ENCODE data around the gene KIAA1217. TPM values are rescaled to one million over a fixed set of nuclear protein-coding genes. Genes with fewer than 3 reads are reported as not detected.

The KIAA1217 gene
- polyA plus RNA-seq, 1 experiment = 2.2 TPM

DNA sequence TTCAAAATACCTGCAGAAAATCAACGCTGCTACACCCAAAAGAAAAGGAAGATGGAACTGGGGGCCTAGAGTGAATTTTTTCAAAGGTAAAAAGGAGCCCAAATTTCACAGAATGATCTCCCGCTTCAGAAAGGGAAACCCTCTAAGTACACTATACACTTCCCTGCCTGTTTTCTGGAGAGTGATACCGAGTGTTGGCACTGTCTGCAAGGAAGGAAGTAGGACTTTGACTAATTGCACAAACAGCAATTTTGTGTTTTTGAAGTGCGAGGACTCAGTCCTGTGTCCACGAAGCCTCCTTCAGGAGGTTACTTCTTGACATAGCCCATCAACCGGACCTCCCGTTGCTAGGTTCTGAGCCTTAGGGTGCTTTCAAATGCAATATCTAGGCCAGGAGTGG lies 106.3 kb downstream of the KIAA1217 start:
- TF ChIP-seq, protein P1, sequence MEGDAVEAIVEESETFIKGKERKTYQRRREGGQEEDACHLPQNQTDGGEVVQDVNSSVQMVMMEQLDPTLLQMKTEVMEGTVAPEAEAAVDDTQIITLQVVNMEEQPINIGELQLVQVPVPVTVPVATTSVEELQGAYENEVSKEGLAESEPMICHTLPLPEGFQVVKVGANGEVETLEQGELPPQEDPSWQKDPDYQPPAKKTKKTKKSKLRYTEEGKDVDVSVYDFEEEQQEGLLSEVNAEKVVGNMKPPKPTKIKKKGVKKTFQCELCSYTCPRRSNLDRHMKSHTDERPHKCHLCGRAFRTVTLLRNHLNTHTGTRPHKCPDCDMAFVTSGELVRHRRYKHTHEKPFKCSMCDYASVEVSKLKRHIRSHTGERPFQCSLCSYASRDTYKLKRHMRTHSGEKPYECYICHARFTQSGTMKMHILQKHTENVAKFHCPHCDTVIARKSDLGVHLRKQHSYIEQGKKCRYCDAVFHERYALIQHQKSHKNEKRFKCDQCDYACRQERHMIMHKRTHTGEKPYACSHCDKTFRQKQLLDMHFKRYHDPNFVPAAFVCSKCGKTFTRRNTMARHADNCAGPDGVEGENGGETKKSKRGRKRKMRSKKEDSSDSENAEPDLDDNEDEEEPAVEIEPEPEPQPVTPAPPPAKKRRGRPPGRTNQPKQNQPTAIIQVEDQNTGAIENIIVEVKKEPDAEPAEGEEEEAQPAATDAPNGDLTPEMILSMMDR (IDR thresholded peaks at IDR 0.05; ENCODE audit: insufficient read depth, low read depth, low read length) = no peak
- no peaks in the 10 kb centered on the region for H3K27me3 ChIP-seq (ENCODE audit: control insufficient read depth, insufficient read depth, low read length)
- CTCF ChIA-PET = no interaction called here
- no peak for DNase-seq (ENCODE audit: low read depth)
- POLR2A ChIA-PET = no interaction called here
- H3K36me3 ChIP-seq (ENCODE audit: control insufficient read depth, insufficient read depth, low read length) = no peaks in the 10 kb centered on the region
- no peak overlapping the region for H3K4me3 ChIP-seq (ENCODE audit: low read depth, low read length)

DNA sequence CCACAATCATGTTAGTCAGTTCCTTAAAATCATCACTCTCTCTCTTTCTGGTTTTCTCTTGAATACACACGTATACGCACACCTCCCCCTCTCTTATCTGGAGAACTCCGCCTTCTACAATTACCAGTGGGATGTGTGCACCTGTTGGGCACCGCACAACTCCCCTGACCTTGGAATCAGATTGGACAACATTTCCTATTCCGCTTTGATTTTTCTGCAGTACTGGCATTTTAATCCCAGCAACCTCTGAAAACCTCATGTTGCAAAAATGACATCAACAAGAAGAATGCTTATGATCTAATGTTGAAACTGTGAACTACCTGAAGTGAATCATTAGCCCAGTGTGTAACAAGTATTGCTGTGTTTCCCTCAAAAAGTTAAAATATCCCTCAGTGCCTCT lies 109.6 kb downstream of the KIAA1217 start:
- POLR2A ChIA-PET = no interaction called here
- no peaks in the 10 kb centered on the region for H3K27me3 ChIP-seq (ENCODE audit: control insufficient read depth, insufficient read depth, low read length)
- no peak for DNase-seq (ENCODE audit: low read depth)
- H3K4me3 ChIP-seq (ENCODE audit: low read depth, low read length) = no peak overlapping the region
- CTCF ChIA-PET = no interaction called here
- TF ChIP-seq, protein P1 (IDR thresholded peaks at IDR 0.05; ENCODE audit: insufficient read depth, low read depth, low read length) = no peak
- H3K36me3 ChIP-seq (ENCODE audit: control insufficient read depth, insufficient read depth, low read length) = no peaks in the 10 kb centered on the region

DNA sequence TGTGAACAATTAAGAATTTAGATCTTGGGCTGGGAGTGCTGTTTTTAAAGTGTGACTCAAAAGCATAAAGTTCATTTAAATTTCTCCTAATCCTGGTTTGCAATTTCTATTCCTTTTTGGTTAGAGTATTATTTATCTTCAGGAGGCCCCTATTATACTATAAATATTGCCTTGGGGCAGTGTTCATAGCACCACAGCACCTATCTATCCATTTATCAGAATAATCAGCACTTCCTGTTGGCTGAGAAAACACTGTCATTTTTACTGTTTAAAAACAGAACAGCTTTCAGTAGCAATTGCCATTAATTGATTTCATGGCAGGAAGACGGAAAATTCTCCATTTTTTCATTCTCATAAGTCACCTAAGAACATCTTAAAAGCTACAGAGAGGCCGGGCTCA lies 111.4 kb downstream of the KIAA1217 start:
- POLR2A ChIA-PET = interaction anchor here (0.6 kb wide), 1 partner anchor 14 kb away, joined by 6 read pairs; no protein-coding TSS in a partner anchor
- Histone ChIP-seq H3K4me3 (ENCODE audit: low read depth, low read length) (no peak overlapping the region), H3K27me3 (ENCODE audit: control insufficient read depth, insufficient read depth, low read length) (no peaks in the 10 kb centered on the region), H3K36me3 (ENCODE audit: control insufficient read depth, insufficient read depth, low read length) (no peaks in the 10 kb centered on the region)
- no peak for DNase-seq (ENCODE audit: low read depth)
- CTCF ChIA-PET = interaction anchor here (0.6 to 1.2 kb wide), 3 partner anchors 22 to 168 kb away, joined by 3 to 4 read pairs (median 3); no protein-coding TSS in a partner anchor
- TF ChIP-seq, protein P1 (IDR thresholded peaks at IDR 0.05; ENCODE audit: insufficient read depth, low read depth, low read length) = no peak

DNA sequence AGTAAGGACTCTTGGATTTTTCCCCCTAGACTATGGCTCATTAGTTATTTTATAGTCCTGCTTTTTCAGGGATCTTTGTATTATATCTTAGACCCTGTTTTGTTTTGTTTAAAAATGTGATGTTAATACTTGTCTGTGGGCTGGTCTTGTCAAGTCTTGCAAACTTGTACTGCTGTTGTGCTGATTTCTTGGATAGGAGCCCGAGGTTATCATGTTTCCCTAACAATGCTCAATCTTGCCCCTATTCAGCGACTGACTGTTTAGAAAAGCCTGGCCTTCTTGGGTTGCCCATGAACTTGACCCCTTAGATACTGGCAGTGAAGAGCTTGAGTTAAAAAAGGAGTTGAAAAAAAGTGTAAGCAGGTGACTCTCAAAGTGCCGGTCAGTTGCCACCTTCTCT lies 115.7 kb downstream of the KIAA1217 start:
- DNase-seq (ENCODE audit: low read depth) = no peak
- CTCF ChIA-PET = no interaction called here
- TF ChIP-seq, protein P1 (IDR thresholded peaks at IDR 0.05; ENCODE audit: insufficient read depth, low read depth, low read length) = no peak
- Histone ChIP-seq H3K27me3 (ENCODE audit: control insufficient read depth, insufficient read depth, low read length) (no peaks in the 10 kb centered on the region), H3K36me3 (ENCODE audit: control insufficient read depth, insufficient read depth, low read length) (no peaks in the 10 kb centered on the region), H3K4me3 (ENCODE audit: low read depth, low read length) (no peak overlapping the region)
- POLR2A ChIA-PET = no interaction called here

DNA sequence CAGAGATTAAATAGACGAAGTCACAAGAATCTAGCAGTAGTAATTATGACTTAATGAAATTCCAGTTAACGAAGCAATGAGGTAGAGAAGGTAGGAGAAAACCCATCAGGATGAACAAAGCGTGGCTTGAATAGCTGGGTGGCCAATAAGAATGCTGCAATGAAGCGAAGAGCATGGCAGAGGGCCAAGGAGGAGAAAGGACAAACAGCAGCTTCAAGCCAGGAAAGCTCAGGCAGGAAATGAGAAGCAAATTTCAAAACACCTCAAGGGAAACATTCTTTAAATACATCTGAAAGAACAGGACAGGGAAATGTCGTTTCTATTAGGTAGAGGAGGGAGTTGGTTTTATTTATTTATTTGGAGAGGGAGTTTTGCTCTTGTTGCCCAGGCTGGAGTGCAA lies 122.5 kb downstream of the KIAA1217 start:
- TF ChIP-seq, protein P1 (IDR thresholded peaks at IDR 0.05; ENCODE audit: insufficient read depth, low read depth, low read length) = no peak
- Histone ChIP-seq H3K27me3 (ENCODE audit: control insufficient read depth, insufficient read depth, low read length) (no peaks in the 10 kb centered on the region), H3K4me3 (ENCODE audit: low read depth, low read length) (no peak overlapping the region), H3K36me3 (ENCODE audit: control insufficient read depth, insufficient read depth, low read length) (no peaks in the 10 kb centered on the region)
- no peak for DNase-seq (ENCODE audit: low read depth)
- CTCF ChIA-PET = no interaction called here
- POLR2A ChIA-PET = no interaction called here

Data from BJ (cell line).